Fibroblast of skin of back (primary cell): ENCODE data around the gene TAF4.
A peak's percentile ranks its signal among the peaks of the same experiment; 100 is the strongest.
"Not testable (repeated sequence)": the region's sequence is repeated elsewhere in the genome, so short reads cannot be mapped to it uniquely, and the experiment has no call there.

Source experiments
- DNase-seq: peaks from one replicate; pipeline ENCODE4 v3.0.0-alpha.2; 2013

Gene TAF4

GRCh38 chr20:61960836-61961235 is 104.8 kb downstream of the TAF4 start:
- DNase-seq = no peak

- no peak for DNase-seq
These were observed 106.6 kb downstream of the TAF4 start for GRCh38 chr20:61958773-61959700.

- no peak for DNase-seq
These were observed 107.5 kb downstream of the TAF4 start for GRCh38 chr20:61957961-61958715.

GRCh38 chr20:61956396-61957342 is 109.0 kb downstream of the TAF4 start:
- DNase-seq = peak; percentile 73

GRCh38 chr20:61955668-61956395 is 109.8 kb downstream of the TAF4 start:
- no peak for DNase-seq

GRCh38 chr20:61954276-61955021 is 111.2 kb downstream of the TAF4 start:
- no peak for DNase-seq

- no peak for DNase-seq
These were observed 112.4 kb downstream of the TAF4 start for GRCh38 chr20:61953037-61954021.

- peak; percentile 28 for DNase-seq
These were observed 113.8 kb downstream of the TAF4 start for GRCh38 chr20:61951695-61952533.

- no peak for DNase-seq
These were observed 115.0 kb downstream of the TAF4 start for GRCh38 chr20:61950641-61951071.

- no peak for DNase-seq
These were observed 115.7 kb downstream of the TAF4 start for GRCh38 chr20:61949714-61950640.

GRCh38 chr20:61949363-61949713 is 116.3 kb downstream of the TAF4 start:
- DNase-seq = no peak

GRCh38 chr20:61948586-61949362 is 116.9 kb downstream of the TAF4 start:
- DNase-seq = no peak

GRCh38 chr20:61948056-61948455 is 117.6 kb downstream of the TAF4 start:
- not testable (repeated sequence) for DNase-seq

GRCh38 chr20:61945495-61945894 is 120.2 kb downstream of the TAF4 start:
- not testable (repeated sequence) for DNase-seq

GRCh38 chr20:61944967-61945366 is 120.7 kb downstream of the TAF4 start:
- DNase-seq = not testable (repeated sequence)

- DNase-seq = no peak
These were observed 123.2 kb downstream of the TAF4 start for GRCh38 chr20:61942526-61942925.
